IPS-15b (cell line): ENCODE measurements around the gene CCDC146.

Source experiments
- H3K27me3 ChIP-seq: one replicate; pipeline ENCODE4 v1.6.1; 2013; ENCODE audit warnings: low read length; ENCODE audit not compliant: control insufficient read depth, insufficient read depth
- H3K36me3 ChIP-seq: one replicate; pipeline ENCODE4 v1.6.1; 2013; ENCODE audit warnings: low read length; ENCODE audit not compliant: control insufficient read depth, insufficient read depth
- H3K4me1 ChIP-seq: one replicate; pipeline ENCODE4 v1.6.1; 2013; ENCODE audit warnings: mild to moderate bottlenecking, low read length; ENCODE audit not compliant: control insufficient read depth, insufficient read depth
- H3K4me3 ChIP-seq: one replicate; pipeline ENCODE4 v1.5.1; 2013; ENCODE audit warnings: low read depth, low read length
- H3K9ac ChIP-seq: one replicate; pipeline ENCODE4 v1.6.1; 2013; ENCODE audit warnings: low read depth, mild to moderate bottlenecking, low read length
- H3K9me3 ChIP-seq: one replicate; pipeline ENCODE4 v1.6.1; 2013; ENCODE audit warnings: mild to moderate bottlenecking, low read length; ENCODE audit not compliant: control insufficient read depth, insufficient read depth

CCDC146 gene

DNA sequence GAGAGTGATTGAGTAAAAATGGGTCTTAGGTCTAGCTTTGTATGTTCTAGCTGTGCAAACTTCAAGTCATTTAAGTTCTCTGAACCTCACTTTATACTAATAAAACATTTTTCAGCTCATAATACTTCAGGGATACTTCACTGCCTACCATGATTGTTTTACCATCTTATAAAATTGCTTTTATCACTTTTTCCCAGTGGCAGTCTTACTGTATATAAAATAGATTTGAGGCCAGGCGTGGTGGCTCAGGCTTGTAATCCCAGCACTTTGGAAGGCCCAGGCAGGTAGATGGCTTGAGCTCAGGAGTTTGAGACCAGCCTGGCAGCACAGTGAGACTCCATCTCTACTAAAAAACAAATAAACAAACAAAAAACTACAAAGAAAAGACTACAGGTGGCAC is 59.8 kb downstream of the CCDC146 start:
- H3K4me3 ChIP-seq = no peak overlapping the region
- no peaks in the 10 kb centered on the region for H3K4me1 ChIP-seq
- no peaks in the 10 kb centered on the region for H3K27me3 ChIP-seq
- no peaks in the 10 kb centered on the region for H3K9me3 ChIP-seq
- H3K36me3 ChIP-seq = no peaks in the 10 kb centered on the region
- H3K9ac ChIP-seq = no peak overlapping the region

DNA sequence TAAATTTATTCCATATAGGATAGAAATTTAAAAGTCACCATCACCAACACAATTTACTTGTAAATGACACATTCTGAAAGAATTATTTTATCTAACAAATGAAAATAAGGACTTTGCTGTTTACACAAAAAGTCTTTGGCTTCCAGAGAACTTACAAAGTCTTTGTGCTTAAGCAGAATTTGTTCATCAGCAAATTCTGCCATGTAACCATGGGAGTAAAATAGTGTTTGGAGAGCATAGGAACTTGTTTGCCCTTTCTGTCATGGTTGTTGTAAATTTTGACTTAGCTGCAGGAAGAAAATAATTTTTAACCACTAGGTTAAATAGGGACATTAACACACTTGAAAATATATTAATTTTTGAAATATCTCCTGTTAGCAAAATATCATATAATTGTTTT is 62.0 kb downstream of the CCDC146 start:
- no peaks in the 10 kb centered on the region for H3K27me3 ChIP-seq
- H3K9me3 ChIP-seq = no peaks in the 10 kb centered on the region
- H3K36me3 ChIP-seq = no peaks in the 10 kb centered on the region
- no peaks in the 10 kb centered on the region for H3K4me1 ChIP-seq
- no peak overlapping the region for H3K9ac ChIP-seq
- no peak overlapping the region for H3K4me3 ChIP-seq

DNA sequence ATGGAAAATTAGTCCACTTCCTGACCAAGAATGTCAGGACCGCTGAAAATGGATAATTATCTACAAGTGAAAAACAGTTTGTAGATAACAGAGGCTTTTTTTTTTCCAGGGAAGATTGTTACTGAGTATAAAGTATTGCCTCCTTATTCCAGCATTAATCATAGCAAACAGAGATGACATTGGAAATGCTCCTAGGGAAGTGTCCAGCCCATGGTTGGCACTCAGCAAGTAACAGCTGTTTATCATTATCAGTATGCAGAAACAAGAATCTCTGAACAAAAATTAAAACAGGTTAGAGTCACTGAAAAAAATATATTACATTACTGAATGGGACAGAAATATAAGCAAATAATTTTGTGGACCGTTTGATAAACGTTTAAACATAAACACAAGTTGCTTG is 62.6 kb downstream of the CCDC146 start:
- H3K4me1 ChIP-seq = no peaks in the 10 kb centered on the region
- H3K36me3 ChIP-seq = no peaks in the 10 kb centered on the region
- H3K4me3 ChIP-seq = no peak overlapping the region
- no peaks in the 10 kb centered on the region for H3K9me3 ChIP-seq
- H3K27me3 ChIP-seq = no peaks in the 10 kb centered on the region
- H3K9ac ChIP-seq = no peak overlapping the region

DNA sequence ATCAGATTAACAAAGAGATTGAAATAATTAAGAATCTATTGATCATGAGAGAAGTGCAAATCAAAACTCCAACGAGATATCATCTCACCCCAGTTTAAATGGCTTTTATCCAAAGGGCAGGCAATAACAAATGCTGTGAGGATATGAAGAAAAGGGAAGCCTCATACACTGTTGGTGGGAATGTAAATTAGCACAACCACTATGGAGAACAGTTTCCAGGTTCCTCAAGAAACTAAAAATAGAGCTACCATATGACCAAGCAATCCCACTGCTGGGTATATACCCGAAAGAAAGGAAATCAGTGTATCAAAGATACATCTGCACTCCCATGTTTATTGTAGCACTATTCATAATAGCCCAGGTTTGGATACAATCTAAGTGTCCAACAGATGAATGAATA is 63.5 kb downstream of the CCDC146 start:
- Histone ChIP-seq H3K9ac (no peak overlapping the region), H3K4me3 (no peak overlapping the region), H3K9me3 (no peaks in the 10 kb centered on the region), H3K4me1 (no peaks in the 10 kb centered on the region), H3K36me3 (no peaks in the 10 kb centered on the region), H3K27me3 (no peaks in the 10 kb centered on the region)

DNA sequence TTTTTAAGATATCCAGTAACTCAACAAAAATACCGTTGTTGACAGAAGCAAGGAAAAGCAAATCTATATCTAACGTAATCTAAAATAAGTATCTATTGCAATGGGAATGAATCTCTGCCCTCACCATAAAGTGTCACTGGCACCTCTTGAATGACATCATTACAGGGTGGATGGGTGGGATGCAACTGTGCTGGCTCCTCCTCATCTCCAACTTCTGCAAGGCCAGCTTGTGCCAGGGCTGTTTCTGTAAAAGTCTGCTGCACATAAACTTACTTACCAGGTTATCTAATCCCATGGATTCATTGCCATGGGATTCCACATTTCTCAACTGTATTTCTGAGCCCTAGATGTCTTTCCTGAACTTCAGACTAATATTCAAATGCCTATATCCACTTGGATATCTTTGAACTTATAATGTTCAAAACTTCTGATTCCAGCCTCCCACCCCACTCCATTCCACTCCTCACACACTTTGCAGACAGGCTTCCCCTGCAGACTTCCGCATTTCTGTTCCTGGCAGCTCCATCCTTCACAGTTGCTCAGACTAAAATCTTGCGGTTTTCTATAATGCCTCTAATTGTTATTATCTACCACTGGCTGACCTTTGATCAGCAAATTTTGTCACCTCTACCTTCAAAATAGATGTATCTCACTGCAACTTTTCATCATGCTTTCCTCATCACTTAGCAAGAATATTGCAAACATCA is 66.5 kb downstream of the CCDC146 start:
- H3K9me3 ChIP-seq = no peaks in the 10 kb centered on the region
- H3K4me1 ChIP-seq = no peaks in the 10 kb centered on the region

DNA sequence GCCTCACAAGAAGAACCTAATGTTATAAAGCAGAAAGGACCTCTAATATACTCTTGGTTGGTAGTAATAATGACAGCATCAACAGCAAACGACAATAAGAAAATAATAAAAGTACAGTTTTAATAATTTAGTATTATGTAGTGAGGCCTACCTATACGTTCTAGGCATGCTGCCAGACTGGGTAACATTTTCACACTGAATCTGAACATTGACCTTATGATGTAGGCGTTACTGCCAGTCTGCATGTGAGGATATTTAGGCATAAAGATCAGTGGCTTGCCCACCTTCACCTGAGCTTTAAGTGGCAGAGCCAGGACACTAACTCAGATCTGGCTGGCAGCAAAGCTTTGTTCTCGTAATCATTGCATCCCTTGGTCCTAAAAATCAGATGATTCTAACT is 74.7 kb downstream of the CCDC146 start:
- Histone ChIP-seq H3K4me3 (no peak overlapping the region), H3K4me1 (no peaks in the 10 kb centered on the region), H3K27me3 (no peaks in the 10 kb centered on the region), H3K9me3 (no peaks in the 10 kb centered on the region), H3K9ac (no peak overlapping the region), H3K36me3 (no peaks in the 10 kb centered on the region)

More for the DNA sequence above, 66.5 kb downstream of the CCDC146 start:
- H3K9ac ChIP-seq = no peak overlapping the region
- H3K36me3 ChIP-seq = no peaks in the 10 kb centered on the region
- no peaks in the 10 kb centered on the region for H3K27me3 ChIP-seq
- no peak overlapping the region for H3K4me3 ChIP-seq

DNA sequence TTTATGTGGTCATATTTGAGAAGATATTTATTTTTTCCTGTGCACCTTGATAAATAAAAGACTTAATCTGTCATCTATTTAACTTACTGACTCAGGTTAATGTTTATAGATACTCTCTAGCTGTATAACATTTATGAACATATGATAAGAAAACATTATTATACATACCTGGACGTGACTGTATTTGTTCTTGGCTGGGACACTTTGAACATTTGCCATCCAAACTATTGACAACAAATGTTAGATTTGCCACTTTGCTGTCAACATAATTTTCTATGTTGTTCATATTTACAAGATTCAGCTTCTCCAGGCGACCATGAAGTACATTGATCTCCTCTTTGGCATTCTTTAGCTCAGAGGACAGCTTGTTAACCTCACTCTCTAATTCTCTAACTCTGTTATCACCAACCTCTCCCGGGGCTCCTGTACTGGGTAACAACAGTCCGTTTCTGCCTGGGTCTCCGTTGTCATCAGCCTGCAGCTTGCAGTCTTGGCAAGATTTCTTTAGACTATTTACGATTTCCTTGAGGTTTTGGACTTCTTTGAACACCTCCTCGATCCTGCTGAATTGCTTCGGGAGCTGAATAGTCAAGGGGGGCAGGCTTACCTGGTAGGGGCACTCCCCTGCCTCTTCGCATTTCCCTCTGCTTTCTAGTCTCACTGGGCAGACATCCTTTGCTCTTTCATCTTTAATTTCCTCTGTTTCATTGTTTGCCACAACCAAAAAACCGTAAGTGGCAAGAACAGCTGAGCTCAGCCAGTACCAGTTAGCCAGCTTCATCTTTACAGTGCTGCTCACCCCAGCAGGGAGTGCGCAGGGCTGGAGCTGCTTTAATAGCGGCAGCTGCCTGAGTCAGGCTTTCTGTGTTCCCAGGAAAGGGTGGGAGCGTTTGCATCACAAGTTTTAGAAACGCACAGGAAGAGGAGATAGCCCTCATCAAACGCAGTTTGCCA is 76.9 kb downstream of the CCDC146 start, which contains the start of gene FGL2:
Gene FGL2 (minus strand): TSS at position 807 of the 954 bp plus-strand sequence. CDS start 26 bp downstream, at position 781.
- H3K9me3 ChIP-seq = no peaks in the 10 kb centered on the region
- no peaks in the 10 kb centered on the region for H3K27me3 ChIP-seq
- H3K9ac ChIP-seq = no peak within 1 kb of the TSS
- no peaks in the 10 kb centered on the region for H3K4me1 ChIP-seq
- peak within 1 kb of the TSS; percentile 30 for H3K4me3 ChIP-seq
- H3K36me3 ChIP-seq = no peaks in the 10 kb centered on the region

DNA sequence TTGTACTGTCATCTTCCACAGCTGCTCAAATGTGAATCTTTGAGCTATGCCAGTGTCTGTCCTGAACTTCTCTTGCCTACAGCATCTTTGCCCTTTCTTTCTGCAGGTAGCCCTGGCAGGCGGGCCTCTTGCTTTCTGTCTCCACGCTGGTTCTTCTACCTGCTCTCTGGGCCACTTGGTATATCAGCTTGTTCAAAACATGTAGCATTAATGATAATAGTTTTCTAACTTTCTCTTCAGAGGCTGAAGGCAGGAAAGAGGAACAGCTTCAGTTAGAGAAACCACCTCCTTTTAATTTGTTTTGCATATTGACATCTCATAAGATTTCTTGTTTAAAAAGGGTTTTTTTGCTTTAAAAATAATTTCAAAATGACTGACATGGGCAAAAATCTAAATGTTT is 78.1 kb downstream of the CCDC146 start:
- Histone ChIP-seq H3K9ac (no peak overlapping the region), H3K4me3 (no peak overlapping the region)

DNA sequence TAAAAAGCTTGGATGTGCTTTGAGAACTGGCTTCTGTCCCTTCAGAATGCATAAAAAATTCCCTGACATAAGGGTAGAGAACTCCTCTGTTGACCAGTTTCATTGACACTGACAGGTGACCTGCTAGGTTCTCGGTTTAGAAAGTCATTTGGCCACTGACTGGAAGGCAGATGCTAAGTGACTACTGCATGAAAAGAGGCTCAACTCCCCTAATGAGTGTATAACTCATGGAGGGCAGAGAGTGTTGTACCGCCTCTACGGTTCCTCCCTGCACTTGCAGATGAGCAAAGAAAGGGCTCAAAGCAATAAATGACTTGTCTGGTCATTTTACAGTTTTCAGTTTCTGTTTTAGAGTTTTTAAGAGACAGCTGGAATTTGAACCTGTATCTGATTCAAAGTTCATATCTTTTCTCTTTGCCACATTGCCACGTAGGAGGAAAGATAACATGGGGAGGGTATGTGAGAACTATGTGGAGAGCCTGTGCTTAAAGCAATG is 80.1 kb downstream of the CCDC146 start:
- Histone ChIP-seq H3K27me3 (no peaks in the 10 kb centered on the region), H3K9me3 (peaks cover under 1% of the 10 kb centered on the region), H3K4me3 (no peak overlapping the region), H3K36me3 (no peaks in the 10 kb centered on the region), H3K9ac (no peak overlapping the region), H3K4me1 (no peaks in the 10 kb centered on the region)

More for the DNA sequence above, 78.1 kb downstream of the CCDC146 start:
- Histone ChIP-seq H3K9me3 (no peaks in the 10 kb centered on the region), H3K36me3 (no peaks in the 10 kb centered on the region), H3K4me1 (no peaks in the 10 kb centered on the region), H3K27me3 (no peaks in the 10 kb centered on the region)

DNA sequence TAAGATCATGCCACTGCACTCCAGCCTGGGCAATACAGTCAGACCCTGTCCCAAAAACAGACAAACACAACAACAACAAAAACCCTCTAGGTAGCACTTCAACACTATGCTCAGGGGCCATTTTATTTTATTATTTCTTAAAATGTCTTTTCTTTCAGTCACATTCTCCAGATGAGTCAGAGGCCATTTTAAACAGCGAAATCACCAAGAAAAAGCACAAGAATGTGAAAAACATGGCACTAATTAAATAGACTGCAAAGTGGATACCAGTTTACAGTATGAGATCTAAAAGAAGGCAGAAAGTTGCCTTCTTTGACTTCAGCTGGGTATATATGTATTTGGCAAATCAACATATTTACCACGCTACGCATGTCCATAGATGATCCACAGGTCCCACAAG is 83.3 kb downstream of the CCDC146 start:
- no peak overlapping the region for H3K9ac ChIP-seq
- peaks cover 13% of the 10 kb centered on the region for H3K9me3 ChIP-seq
- no peaks in the 10 kb centered on the region for H3K4me1 ChIP-seq
- H3K27me3 ChIP-seq = no peaks in the 10 kb centered on the region
- no peak overlapping the region for H3K4me3 ChIP-seq
- peaks cover 4% of the 10 kb centered on the region for H3K36me3 ChIP-seq

DNA sequence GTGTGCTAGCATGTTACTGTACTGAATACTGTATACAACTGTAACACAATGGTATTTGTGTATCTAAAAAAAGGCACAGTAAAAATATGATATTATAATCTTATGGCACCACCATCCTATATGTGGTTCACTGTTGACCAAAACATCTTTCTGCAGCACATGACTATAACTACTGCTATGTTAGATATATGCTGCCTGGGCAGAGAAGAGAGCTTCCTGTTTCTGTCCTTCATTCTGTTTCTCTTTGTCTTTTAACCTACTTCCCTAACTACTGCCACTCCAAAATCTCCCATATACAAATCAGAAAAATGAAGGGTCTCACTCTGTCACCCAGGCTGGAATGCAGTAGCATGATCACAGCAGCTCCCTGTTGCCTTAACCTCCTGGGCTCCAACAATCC is 86.0 kb downstream of the CCDC146 start:
- H3K9ac ChIP-seq = no peak overlapping the region
- H3K36me3 ChIP-seq = peaks cover 4% of the 10 kb centered on the region
- no peaks in the 10 kb centered on the region for H3K27me3 ChIP-seq
- no peak overlapping the region for H3K4me3 ChIP-seq
- H3K9me3 ChIP-seq = peaks cover 13% of the 10 kb centered on the region
- no peaks in the 10 kb centered on the region for H3K4me1 ChIP-seq
